Measurements from ENCODE around the gene SRP9.

GRCh38 chr1:225817611-225818061 lies 40.0 kb downstream of the SRP9 start:
- TF ChIP-seq, protein P1, sequence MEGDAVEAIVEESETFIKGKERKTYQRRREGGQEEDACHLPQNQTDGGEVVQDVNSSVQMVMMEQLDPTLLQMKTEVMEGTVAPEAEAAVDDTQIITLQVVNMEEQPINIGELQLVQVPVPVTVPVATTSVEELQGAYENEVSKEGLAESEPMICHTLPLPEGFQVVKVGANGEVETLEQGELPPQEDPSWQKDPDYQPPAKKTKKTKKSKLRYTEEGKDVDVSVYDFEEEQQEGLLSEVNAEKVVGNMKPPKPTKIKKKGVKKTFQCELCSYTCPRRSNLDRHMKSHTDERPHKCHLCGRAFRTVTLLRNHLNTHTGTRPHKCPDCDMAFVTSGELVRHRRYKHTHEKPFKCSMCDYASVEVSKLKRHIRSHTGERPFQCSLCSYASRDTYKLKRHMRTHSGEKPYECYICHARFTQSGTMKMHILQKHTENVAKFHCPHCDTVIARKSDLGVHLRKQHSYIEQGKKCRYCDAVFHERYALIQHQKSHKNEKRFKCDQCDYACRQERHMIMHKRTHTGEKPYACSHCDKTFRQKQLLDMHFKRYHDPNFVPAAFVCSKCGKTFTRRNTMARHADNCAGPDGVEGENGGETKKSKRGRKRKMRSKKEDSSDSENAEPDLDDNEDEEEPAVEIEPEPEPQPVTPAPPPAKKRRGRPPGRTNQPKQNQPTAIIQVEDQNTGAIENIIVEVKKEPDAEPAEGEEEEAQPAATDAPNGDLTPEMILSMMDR (IDR thresholded peaks at IDR 0.05), result no peak
- TF ChIP-seq POLR2A (IDR thresholded peaks at IDR 0.05), result peak in 1 of 2 donors; percentile 20
